ENCODE measurements around the gene MYF6. TPM values are rescaled to one million over a fixed set of nuclear protein-coding genes. Genes with fewer than 3 reads are reported as not detected.

Gene MYF6
- total RNA-seq, 2 donors from 2014 or later = 2.5 TPM; not detected in 1

GRCh38 chr12:80676856-80677255, 30.6 kb upstream of the MYF6 start:
- no peak for TF ChIP-seq POLR2A (IDR thresholded peaks at IDR 0.05)
- no peak for TF ChIP-seq POLR2AphosphoS5 (IDR thresholded peaks at IDR 0.05)
- no peak for TF ChIP-seq CTCF (IDR thresholded peaks at IDR 0.05)
- Histone ChIP-seq H3K27me3 (replicated peaks; ENCODE audit: insufficient read depth) (no peaks in the 10 kb centered on the region), H3K4me1 (replicated peaks) (no peaks in the 10 kb centered on the region), H3K4me3 (no peak overlapping the region), H3K36me3 (no peaks in the 10 kb centered on the region), H3K27ac (no peak overlapping the region), H3K9me3 (no peaks in the 10 kb centered on the region)
- intact Hi-C loops (cut with DNase I) = no loop called here
- no peak for DNase-seq (ENCODE audit: low spot score)
- WGBS = 53% methylated on average over 1 of the region's 1 CpG

- 94% methylated on average over 1 of the region's 1 CpG for WGBS
- intact Hi-C loops (cut with DNase I) = no loop called here
- TF ChIP-seq CTCF (IDR thresholded peaks at IDR 0.05) (no peak), POLR2A (IDR thresholded peaks at IDR 0.05) (no peak), POLR2AphosphoS5 (IDR thresholded peaks at IDR 0.05) (no peak)
Measured at GRCh38 chr12:80677994-80678393, 29.4 kb upstream of the MYF6 start.

GRCh38 chr12:80679346-80680131, 27.9 kb upstream of the MYF6 start:
- H3K27ac ChIP-seq = no peak overlapping the region
- no peak for TF ChIP-seq POLR2A (IDR thresholded peaks at IDR 0.05)
- TF ChIP-seq CTCF (IDR thresholded peaks at IDR 0.05) = no peak
- no peak for TF ChIP-seq POLR2AphosphoS5 (IDR thresholded peaks at IDR 0.05)
- 57% methylated on average over 3 of the region's 3 CpGs for WGBS

More at GRCh38 chr12:80677994-80678393, 29.4 kb upstream of the MYF6 start:
- Histone ChIP-seq H3K4me3 (no peak overlapping the region), H3K36me3 (no peaks in the 10 kb centered on the region), H3K4me1 (replicated peaks) (no peaks in the 10 kb centered on the region), H3K9me3 (no peaks in the 10 kb centered on the region), H3K27me3 (replicated peaks; ENCODE audit: insufficient read depth) (no peaks in the 10 kb centered on the region), H3K27ac (no peak overlapping the region)
- no peak for DNase-seq (ENCODE audit: low spot score)

GRCh38 chr12:80681287-80681686, 26.1 kb upstream of the MYF6 start:
- no peak overlapping the region for H3K4me3 ChIP-seq

More at GRCh38 chr12:80679346-80680131, 27.9 kb upstream of the MYF6 start:
- intact Hi-C loops (cut with DNase I) = no loop called here
- Histone ChIP-seq H3K4me1 (replicated peaks) (no peaks in the 10 kb centered on the region), H3K9me3 (no peaks in the 10 kb centered on the region), H3K36me3 (no peaks in the 10 kb centered on the region), H3K27me3 (replicated peaks; ENCODE audit: insufficient read depth) (no peaks in the 10 kb centered on the region), H3K4me3 (no peak overlapping the region)
- no peak for DNase-seq (ENCODE audit: low spot score)

More at GRCh38 chr12:80681287-80681686, 26.1 kb upstream of the MYF6 start:
- intact Hi-C loops (cut with DNase I) = no loop called here
- H3K36me3 ChIP-seq = no peaks in the 10 kb centered on the region
- DNase-seq (ENCODE audit: low spot score) = no peak
- H3K27ac ChIP-seq = no peak overlapping the region
- WGBS = 66% methylated on average over 2 of the region's 2 CpGs
- TF ChIP-seq POLR2A (IDR thresholded peaks at IDR 0.05) = no peak
- no peak for TF ChIP-seq POLR2AphosphoS5 (IDR thresholded peaks at IDR 0.05)
- no peak for TF ChIP-seq CTCF (IDR thresholded peaks at IDR 0.05)
- H3K4me1 ChIP-seq (replicated peaks) = no peaks in the 10 kb centered on the region
- no peaks in the 10 kb centered on the region for H3K27me3 ChIP-seq (replicated peaks; ENCODE audit: insufficient read depth)
- H3K9me3 ChIP-seq = no peaks in the 10 kb centered on the region

Measured in prostate gland (tissue), 2 donors.